PC-9 (cell line): ENCODE results near the gene F12. TPM values are rescaled to one million over a fixed set of nuclear protein-coding genes. Genes with fewer than 3 reads are reported as not detected.

Source experiments
- BruUV-seq: library from RNA; stranded (reverse); fragments of 400-500 nt; replicated peaks from 2 replicates; lab custom pipeline; 2021; lab: Mats Ljungman, UMichigan
- CTCF ChIA-PET: fragments of 300-600 bp; sonication (Branson Sonifier 250); formaldehyde crosslinking; loops from one replicate; lab custom pipeline; 2022; ENCODE audit warnings: antibody characterized with exemption; lab: Charles Lee
- POLR2A ChIA-PET: fragments of 300-600 bp; sonication (Branson Sonifier 250); formaldehyde crosslinking; loops from one replicate; lab custom pipeline; 2022; ENCODE audit warnings: antibody characterized with exemption; ENCODE audit not compliant: unreplicated experiment; lab: Charles Lee
- DNase-seq, 2 experiments: peaks; one replicate each; pipeline versions ENCODE4 v3.0.0 to v3.0.0-alpha.2; 2015 to 2022; ENCODE audit warnings: mixed read lengths in 1 of 2
- H2AFZ ChIP-seq: fragments of 200-600 bp; sonication (generic); 2 replicates; pipeline ENCODE4 v1.8.1; 2017; ENCODE audit warnings: antibody characterized with exemption
- H3F3A ChIP-seq: fragments of 200-600 bp; sonication (generic); 2 replicates; pipeline ENCODE4 v1.8.1; 2017; ENCODE audit warnings: antibody characterized with exemption, mild to moderate bottlenecking, low read depth; ENCODE audit not compliant: insufficient read depth
- H3K27ac ChIP-seq: fragments of 200-600 bp; sonication (generic); 2 replicates; pipeline ENCODE4 v1.6.1; 2016; ENCODE audit warnings: mixed run types
- H3K27me3 ChIP-seq: fragments of 200-600 bp; sonication (generic); 2 replicates; pipeline ENCODE4 v1.6.1; 2016; ENCODE audit warnings: low read depth, mixed run types; ENCODE audit not compliant: insufficient read depth
- H3K36me3 ChIP-seq: fragments of 200-600 bp; sonication (generic); 2 replicates; pipeline ENCODE4 v1.6.1; 2016; ENCODE audit warnings: low read depth, mixed run types
- H3K4me1 ChIP-seq: fragments of 200-600 bp; sonication (generic); replicated peaks from 2 replicates; pipeline ENCODE4 v1.6.1; 2016; ENCODE audit warnings: mixed run types; ENCODE audit not compliant: insufficient read depth
- H3K4me2 ChIP-seq: fragments of 200-600 bp; sonication (generic); 2 replicates; pipeline ENCODE4 v1.6.1; 2017; ENCODE audit warnings: mixed run types
- H3K4me3 ChIP-seq: fragments of 200-600 bp; sonication (generic); 2 replicates; pipeline ENCODE4 v1.6.1; 2016; ENCODE audit warnings: mixed run types
- H3K79me2 ChIP-seq: fragments of 200-600 bp; sonication (generic); 2 replicates; pipeline ENCODE4 v1.6.1; 2017; ENCODE audit warnings: low read depth, mixed run types
- H3K9me2 ChIP-seq: fragments of 200-600 bp; sonication (generic); 2 replicates; pipeline ENCODE4 v1.8.1; 2017; ENCODE audit warnings: mild to moderate bottlenecking; ENCODE audit not compliant: insufficient read depth
- H3K9me3 ChIP-seq: fragments of 200-600 bp; sonication (generic); 2 replicates; pipeline ENCODE4 v1.8.1; 2016; ENCODE audit warnings: low read depth; ENCODE audit not compliant: insufficient read depth
- H4K20me1 ChIP-seq: fragments of 200-600 bp; sonication (generic); 2 replicates; pipeline ENCODE4 v1.8.1; 2017; ENCODE audit not compliant: insufficient read depth
- EZH2 ChIP-seq: fragments of 200-600 bp; sonication (generic); IDR thresholded peaks from 2 replicates; pipeline ENCODE4 v1.8.0; 2017; ENCODE audit warnings: antibody characterized with exemption, low read depth
- intact Hi-C: fragments of 100-400 bp; cut with micrococcal nuclease; formaldehyde crosslinking; loops from one replicate; pipeline ENCODE4 v1.10.0; 2022; ENCODE audit not compliant: unreplicated experiment
- total RNA-seq: library from RNA; stranded (reverse); gene quantifications from 2 replicates; pipeline ENCODE4 v1.2.3, GENCODE V29; 2021
- TF ChIP-seq, protein P1 (sequence below): fragments of 200-600 bp; sonication (generic); conservative IDR thresholded peaks from 2 replicates; pipeline ENCODE4 v1.6.1; 2017; ENCODE audit warnings: mixed run types, antibody characterized with exemption, mild to moderate bottlenecking, moderate library complexity

Gene F12
- total RNA-seq, 1 experiment from 2014 or later: 14.5 TPM

DNA sequence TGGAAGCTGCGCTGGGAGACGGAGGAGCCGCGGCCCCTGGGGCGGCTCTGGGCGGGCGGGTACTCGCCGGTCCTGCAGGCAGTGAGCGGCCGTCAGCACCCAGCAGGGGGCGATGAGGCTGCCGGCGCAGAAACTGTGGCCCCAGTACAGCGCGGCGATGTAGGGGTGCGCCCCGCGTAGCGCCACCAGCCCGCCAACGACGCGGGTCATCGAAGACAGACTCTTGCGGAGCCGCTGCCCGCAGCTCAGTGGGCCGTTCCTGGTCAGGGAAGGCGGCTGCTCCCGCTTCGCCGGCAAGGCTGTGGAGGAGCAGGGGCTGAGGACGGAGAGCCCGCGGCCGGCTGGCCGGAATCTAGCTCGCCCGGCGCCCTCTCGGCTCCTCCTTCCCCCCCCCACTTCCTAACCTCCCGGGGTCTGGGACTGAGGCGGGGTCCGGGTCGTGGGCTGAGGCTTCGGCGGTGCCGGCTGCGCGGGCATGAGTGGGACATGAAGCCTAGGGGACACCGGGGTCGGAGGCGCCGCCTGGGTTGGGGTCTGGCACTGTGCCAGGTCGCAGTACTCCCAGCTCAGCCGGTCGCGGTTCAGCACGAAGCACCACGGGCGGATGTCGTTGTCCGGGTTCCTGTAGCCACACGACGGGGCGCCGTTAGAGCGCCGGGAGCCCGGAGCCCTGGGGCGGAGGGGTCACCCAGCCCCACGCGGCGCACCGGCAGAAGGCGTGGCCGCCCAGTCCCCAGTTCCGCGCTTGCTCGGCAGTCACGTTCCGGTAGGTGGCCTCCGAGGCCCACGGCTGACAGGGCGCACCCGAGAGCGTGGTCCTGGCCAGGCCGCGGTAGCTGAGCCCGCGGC lies 5.3 kb downstream of the F12 start:
- Histone ChIP-seq H3F3A (peaks cover 12% of the 10 kb centered on the region; the same call in 1 of the 2 replicates), H3K79me2 (no peaks in the 10 kb centered on the region), H3K4me3 (peak overlapping the region; percentile 78), H3K36me3 (no peaks in the 10 kb centered on the region), H3K9me3 (no peaks in the 10 kb centered on the region), H2AFZ (peak overlapping the region; percentile 84), H3K9me2 (no peaks in the 10 kb centered on the region), H3K27me3 (no peaks in the 10 kb centered on the region), H3K27ac (no peak overlapping the region), H3K4me1 (peaks cover 3% of the 10 kb centered on the region; the same call in 1 of the 2 replicates), H4K20me1 (no peaks in the 10 kb centered on the region), H3K4me2 (peak overlapping the region; percentile 94)
- ChIA-PET CTCF (interaction anchor here (0.7 to 3.9 kb wide), 13 partner anchors 14 to 827 kb away, joined by 3 to 53 read pairs (median 5); partner anchors contain the start of genes GRK6 and NHP2), POLR2A (interaction anchor here (0.5 to 0.8 kb wide), 7 partner anchors 11 to 658 kb away, joined by 3 to 5 read pairs (median 3); partner anchors contain the start of gene GRK6)
- no TSS peak for BruUV-seq
- TF ChIP-seq, protein P1, sequence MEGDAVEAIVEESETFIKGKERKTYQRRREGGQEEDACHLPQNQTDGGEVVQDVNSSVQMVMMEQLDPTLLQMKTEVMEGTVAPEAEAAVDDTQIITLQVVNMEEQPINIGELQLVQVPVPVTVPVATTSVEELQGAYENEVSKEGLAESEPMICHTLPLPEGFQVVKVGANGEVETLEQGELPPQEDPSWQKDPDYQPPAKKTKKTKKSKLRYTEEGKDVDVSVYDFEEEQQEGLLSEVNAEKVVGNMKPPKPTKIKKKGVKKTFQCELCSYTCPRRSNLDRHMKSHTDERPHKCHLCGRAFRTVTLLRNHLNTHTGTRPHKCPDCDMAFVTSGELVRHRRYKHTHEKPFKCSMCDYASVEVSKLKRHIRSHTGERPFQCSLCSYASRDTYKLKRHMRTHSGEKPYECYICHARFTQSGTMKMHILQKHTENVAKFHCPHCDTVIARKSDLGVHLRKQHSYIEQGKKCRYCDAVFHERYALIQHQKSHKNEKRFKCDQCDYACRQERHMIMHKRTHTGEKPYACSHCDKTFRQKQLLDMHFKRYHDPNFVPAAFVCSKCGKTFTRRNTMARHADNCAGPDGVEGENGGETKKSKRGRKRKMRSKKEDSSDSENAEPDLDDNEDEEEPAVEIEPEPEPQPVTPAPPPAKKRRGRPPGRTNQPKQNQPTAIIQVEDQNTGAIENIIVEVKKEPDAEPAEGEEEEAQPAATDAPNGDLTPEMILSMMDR: peak; percentile 73
- TF ChIP-seq EZH2: no peak
- peak; percentile 51 to 86 for DNase-seq
- intact Hi-C loops: loop anchor here (1.0 kb wide), 3 partner anchors 22 to 97 kb away; partner anchors contain the start of gene GRK6

DNA sequence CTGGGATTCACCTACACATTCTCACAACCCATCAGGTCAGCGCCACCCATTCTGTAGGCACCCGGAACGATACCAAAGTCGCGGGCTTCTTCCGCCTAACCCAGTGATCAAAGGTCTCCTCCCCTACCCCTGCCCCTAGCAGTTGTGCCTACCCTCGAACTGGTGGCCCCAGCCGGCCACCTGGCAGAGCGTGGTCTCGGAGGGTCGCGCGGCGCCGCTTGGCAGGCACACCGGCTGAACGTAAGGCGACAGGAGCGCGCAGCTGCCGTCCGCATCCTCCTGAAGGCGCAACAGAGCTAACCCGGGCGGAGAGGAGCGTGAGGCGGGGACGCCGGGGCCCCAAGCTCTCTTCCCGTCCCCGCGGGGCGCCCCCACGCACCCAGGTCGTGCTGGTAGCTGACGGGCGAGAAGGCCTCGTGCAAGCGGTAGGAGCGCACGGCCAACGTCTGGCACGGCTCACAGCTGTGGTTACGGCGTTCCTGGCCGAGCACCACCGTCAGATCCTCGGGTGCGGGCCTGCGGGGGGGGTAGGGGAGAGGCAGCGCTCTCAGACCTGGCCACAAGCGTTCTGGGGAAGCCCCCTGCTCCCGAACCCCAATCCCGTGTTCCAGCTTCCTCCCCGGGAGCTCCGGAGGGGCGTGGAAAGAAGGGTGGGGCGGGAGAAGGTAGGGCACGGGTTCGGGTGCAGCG lies 6.1 kb downstream of the F12 start:
- TF ChIP-seq, protein P1: no peak
- TF ChIP-seq EZH2: no peak
- CTCF ChIA-PET: interaction anchor here (0.5 to 3.9 kb wide), 14 partner anchors 13 to 828 kb away, joined by 3 to 53 read pairs (median 6); partner anchors contain the start of genes GRK6 and NHP2
- intact Hi-C loops: no loop called here
- H3K4me1 ChIP-seq: peaks cover 3% of the 10 kb centered on the region; the same call in 1 of the 2 replicates
- no peaks in the 10 kb centered on the region for H3K79me2 ChIP-seq
- peaks cover 12% of the 10 kb centered on the region; the same call in 1 of the 2 replicates for H3F3A ChIP-seq
- no peaks in the 10 kb centered on the region for H3K27me3 ChIP-seq
- no peaks in the 10 kb centered on the region for H3K36me3 ChIP-seq
- DNase-seq: peak; percentile 36 to 57
- no peaks in the 10 kb centered on the region for H4K20me1 ChIP-seq
- H3K9me2 ChIP-seq: no peaks in the 10 kb centered on the region
- BruUV-seq: no TSS peak
- H3K4me2 ChIP-seq: peak overlapping the region; percentile 94
- POLR2A ChIA-PET: interaction anchor here (0.6 to 0.8 kb wide), 3 partner anchors 12 to 659 kb away, joined by 3 to 5 read pairs (median 3); no protein-coding TSS in a partner anchor
- no peak overlapping the region for H3K27ac ChIP-seq
- H2AFZ ChIP-seq: peak overlapping the region; percentile 84
- no peaks in the 10 kb centered on the region for H3K9me3 ChIP-seq
- peak overlapping the region; percentile 78 for H3K4me3 ChIP-seq
